ENCODE results near the gene WNT4.
A peak's percentile ranks its signal among the peaks of the same experiment; 100 is the strongest.

The WNT4 gene

DNA sequence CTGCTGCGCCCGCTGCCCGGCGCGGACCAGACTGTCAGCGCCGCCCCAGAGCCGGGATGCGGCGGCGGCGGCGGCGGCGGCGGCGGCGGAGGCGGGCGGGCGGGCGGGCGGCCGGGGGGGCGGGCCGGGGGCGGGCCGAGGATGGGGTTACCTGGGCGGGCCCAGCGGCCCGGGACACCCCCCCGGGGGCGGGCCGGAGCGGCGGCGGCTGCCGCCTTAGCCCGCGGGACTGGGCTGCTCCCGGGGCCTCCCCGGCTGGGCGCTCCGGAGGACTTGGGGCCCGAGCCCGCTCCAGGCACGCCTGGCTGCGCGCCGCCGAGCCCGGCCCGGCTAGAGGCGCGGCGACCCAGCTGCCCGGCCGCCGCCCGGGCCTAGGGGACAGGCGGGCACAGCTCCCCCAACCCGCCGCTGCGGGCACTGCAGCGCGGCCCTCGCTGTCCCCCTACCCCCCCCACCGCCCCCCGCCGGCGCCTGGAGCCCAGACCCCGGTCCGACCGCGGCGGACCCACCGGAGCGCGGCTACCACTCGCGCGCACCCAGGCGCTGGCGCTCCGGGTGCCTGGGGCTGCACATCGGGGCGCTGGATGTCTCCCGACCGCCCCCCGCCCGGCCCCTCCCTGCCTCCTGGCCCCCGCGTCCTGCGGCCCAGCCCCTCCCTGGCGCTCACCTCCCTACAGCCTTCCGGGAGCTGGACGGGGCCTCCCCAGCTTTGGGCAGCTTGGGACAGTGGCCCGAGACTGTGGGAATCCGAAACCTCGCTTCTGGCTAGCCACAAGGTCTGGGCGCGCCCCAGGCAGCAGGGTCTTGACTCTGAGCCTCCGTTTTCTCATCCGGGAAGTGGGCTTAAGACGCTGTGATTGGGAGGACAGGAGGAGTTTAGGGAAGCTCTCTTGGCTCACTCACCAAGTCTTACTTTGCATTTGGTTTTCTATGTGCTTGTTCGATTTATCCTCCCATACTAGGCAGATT, at the start of gene WNT4:
Gene WNT4, minus strand, starts transcription at position 33 of the 969 bp plus-strand sequence. CDS start 175 bp downstream, outside the sequence.
- no peak for DNase-seq

- DNase-seq = no peak
Measured at GRCh38 chr1:22190731-22191130, 47.8 kb upstream of the WNT4 start.

DNA sequence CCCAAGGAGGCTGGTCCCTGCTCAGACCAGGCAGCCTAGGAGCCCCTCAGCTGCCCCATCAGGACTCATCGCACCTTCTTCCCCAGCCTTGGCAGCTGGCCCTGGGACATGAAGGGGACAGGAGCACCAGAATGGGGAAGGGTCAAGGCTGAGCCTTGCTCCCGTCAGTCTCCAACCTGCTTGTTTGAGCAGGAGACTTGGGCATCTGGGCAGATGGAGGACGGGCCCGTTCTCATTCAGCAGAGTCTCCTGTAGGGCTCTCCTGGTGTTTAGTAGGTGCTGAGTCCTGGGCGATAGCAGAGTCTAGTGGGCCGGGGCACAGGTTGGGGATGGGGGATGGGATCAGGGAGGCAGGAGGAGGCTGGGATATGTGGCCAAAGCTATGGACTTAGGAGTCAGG, 47.4 kb upstream of the WNT4 start:
- no peak for DNase-seq

DNA sequence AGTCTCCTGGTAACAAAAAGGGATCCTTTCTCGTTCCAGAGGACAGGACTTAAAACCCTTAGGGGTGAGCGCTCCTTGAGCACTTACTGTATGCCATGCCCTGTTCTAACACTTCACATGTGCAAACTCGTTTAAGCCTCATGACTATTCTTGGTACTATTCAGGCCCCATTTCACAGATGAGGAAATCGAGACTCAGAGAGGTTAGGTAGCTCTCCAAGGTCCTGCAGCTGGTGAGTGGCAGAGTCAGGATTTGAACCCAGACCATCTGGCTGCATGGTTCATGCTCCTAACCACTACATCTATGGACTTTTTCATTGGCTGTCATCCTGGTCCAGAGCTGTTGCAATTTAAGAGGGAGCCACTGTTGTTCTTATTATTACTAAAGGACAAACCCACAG, 46.7 kb upstream of the WNT4 start:
- no peak for DNase-seq

GRCh38 chr1:22188914-22189313, 46.0 kb upstream of the WNT4 start:
- DNase-seq = no peak

GRCh38 chr1:22188436-22188835, 45.5 kb upstream of the WNT4 start:
- DNase-seq = no peak

GRCh38 chr1:22186311-22186710, 43.4 kb upstream of the WNT4 start:
- no peak for DNase-seq

DNA sequence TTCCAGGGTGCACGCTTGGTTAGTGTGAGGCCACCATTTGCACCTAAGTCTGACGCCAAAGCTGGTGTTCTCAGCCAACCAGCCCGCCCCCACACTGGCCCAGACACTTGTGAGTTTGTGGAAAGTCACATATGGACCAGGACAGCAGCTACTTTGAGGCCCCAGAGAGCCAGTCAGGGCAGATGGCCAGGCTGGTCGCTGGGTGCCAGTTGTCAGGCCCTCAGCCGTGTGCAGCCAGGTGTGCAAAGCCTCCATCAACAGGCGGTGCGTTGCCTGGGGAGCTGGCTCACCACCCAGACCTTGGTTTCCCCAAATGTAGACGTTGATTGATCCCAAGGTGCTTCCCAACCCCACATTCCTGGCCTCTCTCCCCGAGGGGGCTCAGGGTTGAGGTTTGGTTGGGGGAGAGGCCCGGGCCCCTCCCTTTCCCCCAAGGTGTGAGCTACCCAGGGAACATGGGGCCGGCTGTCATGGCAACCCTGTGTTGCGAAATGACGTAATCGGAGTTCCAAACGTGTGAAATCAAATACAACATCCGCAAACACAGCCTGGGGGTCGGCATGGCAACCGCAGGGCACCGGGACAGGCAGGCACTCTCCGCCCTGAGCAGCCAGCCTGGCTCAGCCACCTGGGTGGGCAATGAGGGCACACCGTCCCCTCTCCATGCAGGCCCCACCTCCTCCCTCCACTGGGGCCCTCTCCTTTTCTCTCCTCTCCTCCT, 42.2 kb upstream of the WNT4 start:
- peak; percentile 89 for DNase-seq

DNA sequence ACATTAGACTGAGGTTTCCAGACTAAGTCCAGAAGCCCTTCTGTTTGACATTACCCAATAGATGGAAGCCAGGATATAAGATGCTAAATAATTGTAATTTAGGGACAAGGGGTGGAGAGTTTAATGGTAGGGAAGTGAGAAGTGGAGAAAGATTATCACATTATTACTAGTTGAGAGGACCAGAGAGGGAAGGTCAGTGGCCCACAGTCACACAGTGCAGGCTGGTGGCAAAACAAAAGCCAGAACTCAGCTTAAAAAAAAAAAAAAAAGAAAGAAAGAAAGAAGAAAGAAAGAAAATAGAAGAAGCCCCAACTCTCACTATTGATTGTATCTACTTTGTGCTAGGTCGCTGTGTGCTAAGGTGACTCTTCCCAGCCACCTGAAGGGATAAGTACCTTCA, 41.6 kb upstream of the WNT4 start:
- DNase-seq = no peak

- DNase-seq = no peak
Measured at GRCh38 chr1:22182715-22183114, 39.8 kb upstream of the WNT4 start.

GRCh38 chr1:22179197-22179803, 36.4 kb upstream of the WNT4 start:
- DNase-seq = no peak

GRCh38 chr1:22177354-22178003, 34.6 kb upstream of the WNT4 start:
- DNase-seq = no peak

- peak; percentile 14 for DNase-seq
Measured at GRCh38 chr1:22176258-22176657, 33.4 kb upstream of the WNT4 start.

- DNase-seq = no peak
Measured at GRCh38 chr1:22174446-22175220, 31.7 kb upstream of the WNT4 start.

DNA sequence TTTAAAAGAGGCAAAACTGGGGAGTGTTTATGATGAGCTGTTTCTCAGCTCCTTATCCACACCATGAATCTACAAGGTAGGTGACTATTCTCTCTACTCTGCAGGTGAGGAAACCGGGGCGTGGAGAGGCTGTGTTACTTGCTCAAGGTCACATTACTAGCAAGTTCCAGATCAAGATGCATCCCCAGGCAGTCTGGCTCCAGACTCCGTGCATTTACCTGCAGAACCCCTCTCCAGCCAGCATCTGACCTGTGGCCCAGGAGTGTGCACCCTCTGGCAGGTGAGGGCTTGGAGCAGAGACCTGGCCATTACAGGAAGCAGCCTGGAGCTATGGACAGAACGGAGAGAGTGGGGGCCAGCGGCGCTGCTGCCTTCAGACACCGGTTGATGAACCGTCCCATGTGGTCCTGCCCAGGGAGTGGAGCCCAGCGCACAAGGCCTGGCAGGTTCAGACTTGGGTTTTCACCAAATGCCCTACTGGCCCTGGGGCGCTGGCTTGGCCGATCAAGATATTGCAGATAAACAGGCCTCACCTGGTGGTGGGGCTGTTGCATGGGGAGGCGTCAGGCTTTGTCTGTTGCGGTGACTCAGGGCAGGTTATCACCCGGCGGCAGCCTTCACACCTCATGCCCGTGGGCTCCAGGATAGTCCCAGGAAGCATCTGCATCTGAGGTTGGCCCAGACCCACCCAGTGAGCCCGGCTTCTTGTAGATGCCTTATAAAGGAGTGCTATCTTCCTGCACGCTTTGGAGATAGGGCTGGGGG, 29.2 kb upstream of the WNT4 start:
- no peak for DNase-seq

GRCh38 chr1:22169816-22170215, 26.9 kb upstream of the WNT4 start:
- DNase-seq = no peak

- DNase-seq = no peak
Measured at GRCh38 chr1:22168412-22168973, 25.6 kb upstream of the WNT4 start.

DNA sequence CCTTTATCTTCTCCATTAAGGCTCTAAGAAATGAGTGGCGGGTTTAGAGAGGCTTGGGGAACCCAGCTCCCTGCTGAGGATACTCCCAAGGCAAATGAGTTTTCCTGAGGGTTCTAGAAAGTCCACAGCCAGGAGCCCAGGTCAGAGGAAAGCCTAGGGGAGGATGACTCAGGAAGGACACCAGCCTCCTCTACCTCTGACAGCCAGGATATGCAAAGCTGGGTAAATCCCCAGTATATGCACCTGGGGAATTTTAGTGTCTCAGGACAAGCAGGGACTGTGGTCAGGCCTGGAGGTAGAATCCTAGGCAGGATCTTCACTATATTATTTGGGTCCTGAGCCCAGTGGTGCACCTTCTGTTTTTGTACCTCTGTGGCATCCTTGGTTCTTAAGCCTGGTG, 23.5 kb upstream of the WNT4 start:
- no peak for DNase-seq

- no peak for DNase-seq
Measured at GRCh38 chr1:22164841-22165808, 22.2 kb upstream of the WNT4 start.

- no peak for DNase-seq
Measured at GRCh38 chr1:22163564-22163963, 20.7 kb upstream of the WNT4 start.

Data from NCI-H2029 (cell line).